ENCODE data around the gene F2.

The F2 gene

DNA sequence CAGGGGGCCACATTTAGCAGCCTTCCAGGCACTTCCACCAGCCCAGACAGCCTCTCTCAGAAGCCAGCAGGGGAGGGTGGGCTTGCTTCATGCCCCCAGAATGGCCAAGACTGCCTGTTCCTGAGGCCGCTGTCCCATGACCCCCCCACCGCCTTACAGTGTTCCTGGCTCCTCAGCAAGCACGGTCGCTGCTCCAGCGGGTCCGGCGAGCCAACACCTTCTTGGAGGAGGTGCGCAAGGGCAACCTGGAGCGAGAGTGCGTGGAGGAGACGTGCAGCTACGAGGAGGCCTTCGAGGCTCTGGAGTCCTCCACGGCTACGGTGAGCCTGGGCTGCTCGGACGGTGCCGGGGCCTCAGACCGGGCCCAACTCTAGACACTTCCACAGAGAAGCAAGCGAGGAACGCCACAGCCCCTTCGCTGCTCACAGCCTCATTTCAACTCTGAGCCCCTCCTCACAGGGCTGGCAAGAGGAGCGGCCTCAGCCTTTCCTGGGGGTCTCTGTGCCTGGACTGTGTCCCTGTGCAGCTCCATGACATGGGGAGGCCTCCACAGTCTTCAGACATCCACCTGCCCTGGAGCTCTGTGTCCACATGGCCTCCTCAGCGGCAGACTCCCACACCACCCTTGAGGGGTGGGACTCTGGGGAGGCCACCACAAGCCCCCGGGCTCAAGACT, 668 bp downstream of the F2 start:
- TF ChIP-seq, protein P1, sequence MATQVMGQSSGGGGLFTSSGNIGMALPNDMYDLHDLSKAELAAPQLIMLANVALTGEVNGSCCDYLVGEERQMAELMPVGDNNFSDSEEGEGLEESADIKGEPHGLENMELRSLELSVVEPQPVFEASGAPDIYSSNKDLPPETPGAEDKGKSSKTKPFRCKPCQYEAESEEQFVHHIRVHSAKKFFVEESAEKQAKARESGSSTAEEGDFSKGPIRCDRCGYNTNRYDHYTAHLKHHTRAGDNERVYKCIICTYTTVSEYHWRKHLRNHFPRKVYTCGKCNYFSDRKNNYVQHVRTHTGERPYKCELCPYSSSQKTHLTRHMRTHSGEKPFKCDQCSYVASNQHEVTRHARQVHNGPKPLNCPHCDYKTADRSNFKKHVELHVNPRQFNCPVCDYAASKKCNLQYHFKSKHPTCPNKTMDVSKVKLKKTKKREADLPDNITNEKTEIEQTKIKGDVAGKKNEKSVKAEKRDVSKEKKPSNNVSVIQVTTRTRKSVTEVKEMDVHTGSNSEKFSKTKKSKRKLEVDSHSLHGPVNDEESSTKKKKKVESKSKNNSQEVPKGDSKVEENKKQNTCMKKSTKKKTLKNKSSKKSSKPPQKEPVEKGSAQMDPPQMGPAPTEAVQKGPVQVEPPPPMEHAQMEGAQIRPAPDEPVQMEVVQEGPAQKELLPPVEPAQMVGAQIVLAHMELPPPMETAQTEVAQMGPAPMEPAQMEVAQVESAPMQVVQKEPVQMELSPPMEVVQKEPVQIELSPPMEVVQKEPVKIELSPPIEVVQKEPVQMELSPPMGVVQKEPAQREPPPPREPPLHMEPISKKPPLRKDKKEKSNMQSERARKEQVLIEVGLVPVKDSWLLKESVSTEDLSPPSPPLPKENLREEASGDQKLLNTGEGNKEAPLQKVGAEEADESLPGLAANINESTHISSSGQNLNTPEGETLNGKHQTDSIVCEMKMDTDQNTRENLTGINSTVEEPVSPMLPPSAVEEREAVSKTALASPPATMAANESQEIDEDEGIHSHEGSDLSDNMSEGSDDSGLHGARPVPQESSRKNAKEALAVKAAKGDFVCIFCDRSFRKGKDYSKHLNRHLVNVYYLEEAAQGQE (IDR thresholded peaks at IDR 0.05; ENCODE audit: insufficient replicate concordance, low read depth): no peak
- TF ChIP-seq POLR2AphosphoS5 (IDR thresholded peaks at IDR 0.05; ENCODE audit: low read depth): no peak
- no peak for TF ChIP-seq SPI1 (IDR thresholded peaks at IDR 0.05; ENCODE audit: borderline replicate concordance, low read depth)
- TF ChIP-seq GABPA (IDR thresholded peaks at IDR 0.05; ENCODE audit: low read depth): no peak
- TF ChIP-seq CTCF (IDR thresholded peaks at IDR 0.05; ENCODE audit: insufficient read depth, low read length): no peak
- Histone ChIP-seq H3K27ac (replicated peaks) (no peak overlapping the region), H3K27me3 (ENCODE audit: insufficient read depth, poor library complexity, severe bottlenecking) (no peaks in the 10 kb centered on the region), H3K4me3 (replicated peaks; ENCODE audit: insufficient read depth, low read length) (no peak overlapping the region)
- DNase-seq (ENCODE audit: low read depth in 1 of 2, low spot score in 1 of 2): no peak

GRCh38 chr11:46721286-46721685, 2.3 kb downstream of the F2 start:
- H3K4me3 ChIP-seq (replicated peaks; ENCODE audit: insufficient read depth, low read length): no peak overlapping the region

More at GRCh38 chr11:46721286-46721685, 2.3 kb downstream of the F2 start:
- TF ChIP-seq CTCF (IDR thresholded peaks at IDR 0.05; ENCODE audit: insufficient read depth, low read length) (no peak), GABPA (IDR thresholded peaks at IDR 0.05; ENCODE audit: low read depth) (no peak), POLR2AphosphoS5 (IDR thresholded peaks at IDR 0.05; ENCODE audit: low read depth) (no peak), SPI1 (IDR thresholded peaks at IDR 0.05; ENCODE audit: borderline replicate concordance, low read depth) (no peak)
- TF ChIP-seq, protein P1 (IDR thresholded peaks at IDR 0.05; ENCODE audit: insufficient replicate concordance, low read depth): no peak
- Histone ChIP-seq H3K27me3 (ENCODE audit: insufficient read depth, poor library complexity, severe bottlenecking) (no peaks in the 10 kb centered on the region), H3K27ac (replicated peaks) (no peak overlapping the region)
- no peak for DNase-seq (ENCODE audit: low read depth in 1 of 2, low spot score in 1 of 2)
